Measurements from ENCODE around the gene CACNA1D. TPM values are rescaled to one million over a fixed set of nuclear protein-coding genes. Genes with fewer than 3 reads are reported as not detected.

The CACNA1D gene
- total RNA-seq, 1 donor from 2014 or later = 1.3 TPM

- intact Hi-C loops (cut with micrococcal nuclease) = no loop called here
Measured at GRCh38 chr3:53495146-53495519, 722 bp downstream of the CACNA1D start.

GRCh38 chr3:53495520-53496391 lies 1.3 kb downstream of the CACNA1D start:
- intact Hi-C loops (cut with micrococcal nuclease) = no loop called here

DNA sequence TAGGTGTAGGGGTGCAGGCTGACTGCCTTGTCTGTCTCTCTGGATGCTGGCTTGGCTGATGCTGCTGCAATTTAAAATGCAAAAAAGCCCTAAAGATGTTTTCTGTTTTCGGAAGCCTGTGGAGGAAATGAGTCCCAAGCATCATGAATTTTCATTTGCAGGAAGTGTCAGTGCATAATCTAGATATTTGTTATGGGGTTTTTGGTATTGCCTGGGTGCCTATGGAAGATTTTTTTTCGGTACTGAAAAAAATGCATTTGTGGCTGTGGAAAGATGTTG lies 1.9 kb downstream of the CACNA1D start:
- intact Hi-C loops (cut with micrococcal nuclease) = no loop called here

DNA sequence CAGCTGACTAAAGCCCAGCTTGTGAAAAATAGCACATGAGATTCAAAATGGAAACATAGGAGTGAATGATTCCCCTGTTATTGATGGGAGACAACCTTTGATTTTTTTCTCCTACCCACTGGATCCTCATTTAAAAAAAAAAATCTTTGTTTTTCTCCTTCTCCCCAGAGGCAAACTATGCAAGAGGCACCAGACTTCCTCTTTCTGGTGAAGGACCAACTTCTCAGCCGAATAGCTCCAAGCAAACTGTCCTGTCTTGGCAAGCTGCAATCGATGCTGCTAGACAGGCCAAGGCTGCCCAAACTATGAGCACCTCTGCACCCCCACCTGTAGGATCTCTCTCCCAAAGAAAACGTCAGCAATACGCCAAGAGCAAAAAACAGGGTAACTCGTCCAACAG lies 2.6 kb downstream of the CACNA1D start:
- intact Hi-C loops (cut with micrococcal nuclease) = no loop called here

DNA sequence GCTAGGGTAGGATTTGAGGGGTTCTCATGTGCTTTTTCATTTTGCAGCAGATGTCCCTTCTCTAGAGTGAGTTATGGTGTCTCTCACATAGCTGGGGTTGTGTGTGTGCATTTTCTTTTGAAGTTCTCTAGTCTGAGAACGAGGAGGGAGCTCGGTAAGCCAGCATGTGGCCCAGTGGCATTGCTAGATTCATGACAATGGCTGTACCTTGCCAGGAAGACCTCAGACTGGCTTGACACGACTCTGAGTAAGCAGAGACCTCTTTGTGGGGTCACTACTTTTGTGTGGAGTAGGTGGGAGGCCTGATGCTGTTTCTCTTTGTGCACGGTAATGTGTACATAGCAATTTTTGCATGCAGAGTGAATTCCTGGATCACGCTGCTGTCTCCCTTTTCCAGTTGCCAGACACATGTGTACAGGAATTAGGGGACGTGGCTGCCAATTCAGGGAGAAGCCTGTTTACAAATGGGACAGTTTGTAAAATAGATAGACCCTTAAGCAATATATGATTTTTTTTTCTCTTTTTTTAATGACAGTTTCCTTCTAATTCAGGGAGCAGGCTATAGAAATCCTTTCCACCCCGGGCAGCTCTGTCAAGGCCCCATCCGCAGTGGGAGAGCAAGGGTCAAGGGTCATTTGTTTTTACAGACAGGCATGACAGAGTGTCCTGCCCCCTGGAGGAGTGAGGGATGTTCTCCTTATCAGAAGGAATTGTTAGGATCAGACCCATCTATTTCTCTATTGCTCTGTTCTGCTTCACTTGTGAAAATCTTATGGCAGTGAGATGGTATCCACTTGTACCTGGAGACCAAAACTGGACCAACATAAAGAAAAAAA lies 4.6 kb downstream of the CACNA1D start:
- intact Hi-C loops (cut with micrococcal nuclease) = no loop called here

GRCh38 chr3:53500165-53500777 lies 5.9 kb downstream of the CACNA1D start:
- intact Hi-C loops (cut with micrococcal nuclease) = loop anchor here (10.0 kb wide), 1 partner anchor 385 kb away; no protein-coding TSS in a partner anchor

GRCh38 chr3:53501178-53501577 lies 6.8 kb downstream of the CACNA1D start:
- intact Hi-C loops (cut with micrococcal nuclease) = loop anchor here (10.0 kb wide), 1 partner anchor 386 kb away; no protein-coding TSS in a partner anchor

- intact Hi-C loops (cut with micrococcal nuclease) = loop anchor here (10.0 kb wide), 1 partner anchor 388 kb away; no protein-coding TSS in a partner anchor
Measured at GRCh38 chr3:53502737-53503136, 8.3 kb downstream of the CACNA1D start.

DNA sequence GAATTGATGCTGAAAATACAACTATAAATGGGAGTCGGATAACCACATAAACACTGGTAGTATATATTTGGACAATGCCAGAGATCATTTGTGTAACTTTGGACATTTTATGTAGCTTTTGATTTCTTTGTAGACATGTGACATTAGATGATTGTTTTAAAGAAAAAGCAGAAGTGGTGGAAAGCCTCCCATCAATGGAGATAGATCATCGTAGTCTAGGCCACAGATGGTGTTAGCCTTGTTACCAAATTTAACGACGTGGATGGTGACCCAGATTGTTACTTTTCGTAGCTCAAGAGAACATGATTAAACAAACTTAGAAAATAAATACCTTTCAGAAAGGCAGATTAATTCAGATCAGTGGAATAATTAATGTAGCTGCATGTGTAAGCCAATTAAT lies 8.8 kb downstream of the CACNA1D start:
- intact Hi-C loops (cut with micrococcal nuclease) = loop anchor here (10.0 kb wide), 1 partner anchor 388 kb away; no protein-coding TSS in a partner anchor

DNA sequence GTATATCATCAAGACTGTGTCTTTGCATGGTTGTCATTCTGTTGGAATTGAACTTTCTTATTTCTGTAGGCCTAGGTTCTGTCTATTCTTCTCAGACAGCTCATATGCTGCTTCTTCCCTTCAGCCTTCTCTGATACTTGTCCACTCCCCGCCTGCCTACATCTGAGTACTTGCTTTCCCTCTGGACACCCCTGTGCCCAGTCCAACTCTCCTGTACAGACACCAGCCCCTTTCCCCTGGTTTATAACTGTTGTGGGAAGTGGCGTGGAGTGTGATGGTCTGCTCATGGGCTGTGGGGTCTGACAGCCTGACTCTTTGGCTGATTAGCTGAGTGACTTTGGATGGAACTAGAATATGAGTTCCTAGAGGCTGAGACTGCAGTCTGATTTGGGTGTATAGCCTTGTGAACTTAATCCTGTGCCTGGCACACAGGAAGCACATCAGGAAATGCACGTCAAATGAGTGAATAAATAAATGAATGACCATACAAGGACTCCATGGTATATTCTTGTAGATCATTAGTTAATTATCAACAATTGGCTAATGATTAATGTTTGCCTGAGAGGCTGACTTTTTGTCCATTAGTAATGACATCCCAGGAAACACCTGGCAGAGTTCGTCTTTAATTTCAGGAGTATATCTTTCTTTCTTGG lies 11.8 kb downstream of the CACNA1D start:
- intact Hi-C loops (cut with micrococcal nuclease) = loop anchor here (10.0 kb wide), 1 partner anchor 391 kb away; no protein-coding TSS in a partner anchor

DNA sequence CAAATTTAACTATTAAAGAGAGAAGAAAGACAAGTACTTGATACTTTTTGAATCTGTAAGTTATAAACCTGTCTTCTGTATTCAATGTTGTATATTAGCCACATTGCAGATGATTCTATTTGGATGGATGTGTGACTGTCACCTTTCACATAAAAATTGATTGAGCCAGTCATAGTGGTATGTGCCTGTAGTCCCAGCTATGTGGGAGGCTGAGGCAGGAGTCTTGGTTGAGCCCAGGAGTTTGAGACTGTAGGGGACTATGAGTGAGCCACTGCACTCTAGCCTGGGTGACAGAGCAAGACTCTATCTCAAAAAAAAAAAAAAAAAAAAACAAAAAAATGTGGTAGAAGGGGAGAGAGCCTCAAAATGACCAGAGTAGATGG lies 12.3 kb downstream of the CACNA1D start:
- intact Hi-C loops (cut with micrococcal nuclease) = loop anchor here (10.0 kb wide), 1 partner anchor 392 kb away; no protein-coding TSS in a partner anchor

- intact Hi-C loops (cut with micrococcal nuclease) = loop anchor here (10.0 kb wide), 1 partner anchor 395 kb away; no protein-coding TSS in a partner anchor
Measured at GRCh38 chr3:53509494-53509893, 15.1 kb downstream of the CACNA1D start.

- intact Hi-C loops (cut with micrococcal nuclease) = loop anchor here (5.0 kb wide), 2 partner anchors 213 to 288 kb away; no protein-coding TSS in a partner anchor
Measured at GRCh38 chr3:53510508-53510907, 16.1 kb downstream of the CACNA1D start.

DNA sequence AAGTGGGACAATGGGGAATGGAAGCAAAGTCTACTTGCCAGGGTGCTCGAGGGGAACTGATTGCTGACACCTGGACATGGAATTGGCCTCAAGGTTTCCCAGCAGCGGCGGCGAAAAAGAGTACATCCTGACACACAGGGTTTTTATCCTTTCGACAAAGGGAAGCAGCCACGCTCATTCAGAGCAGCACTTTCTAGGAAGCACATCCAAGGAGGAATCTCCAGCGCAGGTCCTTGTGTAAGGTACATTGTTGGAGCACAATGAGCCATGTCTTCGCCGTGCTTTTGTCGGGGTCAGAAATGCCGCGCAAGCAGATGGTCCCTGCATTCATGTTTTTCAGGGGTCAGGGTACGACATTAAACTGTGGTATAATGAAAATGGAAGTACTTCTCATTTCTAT lies 16.8 kb downstream of the CACNA1D start:
- intact Hi-C loops (cut with micrococcal nuclease) = loop anchor here (5.0 kb wide), 2 partner anchors 214 to 289 kb away; no protein-coding TSS in a partner anchor

GRCh38 chr3:53513556-53514190 lies 19.3 kb downstream of the CACNA1D start:
- intact Hi-C loops (cut with micrococcal nuclease) = loop anchor here (5.0 kb wide), 2 partner anchors 216 to 291 kb away; no protein-coding TSS in a partner anchor

- intact Hi-C loops (cut with micrococcal nuclease) = no loop called here
Measured at GRCh38 chr3:53516339-53516738, 21.9 kb downstream of the CACNA1D start.

- intact Hi-C loops (cut with micrococcal nuclease) = no loop called here
Measured at GRCh38 chr3:53518495-53518981, 24.1 kb downstream of the CACNA1D start.

- intact Hi-C loops (cut with micrococcal nuclease) = no loop called here
Measured at GRCh38 chr3:53519065-53519709, 24.8 kb downstream of the CACNA1D start.

GRCh38 chr3:53523346-53523745 lies 28.9 kb downstream of the CACNA1D start:
- intact Hi-C loops (cut with micrococcal nuclease) = no loop called here

GRCh38 chr3:53524566-53524965 lies 30.2 kb downstream of the CACNA1D start:
- intact Hi-C loops (cut with micrococcal nuclease) = no loop called here
